Loucy (cell line): ENCODE measurements around the gene ANXA3.

Source experiments
- CTCF ChIP-seq: fragments of 200-600 bp; sonication (generic); conservative IDR thresholded peaks from 2 replicates; pipeline ENCODE4 v1.5.1; 2014; ENCODE audit warnings: mild to moderate bottlenecking, antibody characterized with exemption, low read length
- EZH2phosphoT487 ChIP-seq: fragments of 200-600 bp; IDR thresholded peaks from 2 replicates; pipeline ENCODE4 v1.6.1; 2018; ENCODE audit warnings: antibody characterized with exemption, mild to moderate bottlenecking, moderate library complexity, borderline replicate concordance

DNA sequence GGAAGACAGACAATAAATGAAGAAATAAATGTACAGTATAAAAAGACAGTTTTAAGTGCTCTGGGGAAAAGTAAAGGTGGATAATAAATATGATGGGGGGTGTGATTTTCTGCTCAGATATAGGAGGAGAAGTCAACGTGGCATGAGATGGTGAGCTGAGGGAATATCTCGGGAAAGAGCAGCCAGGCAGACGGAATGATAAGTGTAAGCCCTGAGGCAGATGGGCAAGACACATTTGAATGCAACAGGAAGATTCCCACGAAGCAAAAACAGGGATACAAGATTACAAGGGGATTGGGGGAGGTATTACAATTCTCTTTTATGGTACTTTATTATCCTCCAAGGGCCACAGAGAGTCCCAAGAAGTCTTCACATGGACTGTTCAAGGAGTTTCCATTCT lies 11.1 kb downstream of the ANXA3 start:
- TF ChIP-seq CTCF: no peak
- no peak for TF ChIP-seq EZH2phosphoT487
